NCI-H1436 treated with DMSO at 0.1 percent for 48 hours (cell line): Measurements from ENCODE around the gene LHPP.

Source experiments
- DNase-seq: peaks from one replicate; lab custom pipeline; 2025; lab: John Stamatoyannopoulos, UW

Gene LHPP

DNA sequence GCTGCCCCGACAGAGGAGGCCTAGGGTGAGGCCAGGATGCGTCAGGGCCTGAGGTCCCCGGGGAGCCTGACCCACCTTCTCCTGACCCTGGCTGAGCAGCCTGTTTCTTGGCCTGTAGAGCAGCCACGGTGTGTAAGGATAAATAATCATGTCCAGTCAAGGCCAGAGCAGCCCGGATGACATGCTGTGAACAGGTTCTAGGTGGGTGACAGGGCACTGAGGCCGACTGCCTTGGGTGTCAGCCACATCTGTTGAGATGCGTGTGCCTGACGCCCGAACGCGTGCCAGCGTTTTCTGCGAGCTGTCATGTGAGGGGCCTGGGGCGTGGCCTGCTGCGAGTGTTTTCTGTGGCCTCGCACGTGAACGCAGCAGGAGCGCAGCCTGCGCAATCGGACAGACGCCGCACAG, 164.2 kb downstream of the LHPP start:
- no peak for DNase-seq

DNA sequence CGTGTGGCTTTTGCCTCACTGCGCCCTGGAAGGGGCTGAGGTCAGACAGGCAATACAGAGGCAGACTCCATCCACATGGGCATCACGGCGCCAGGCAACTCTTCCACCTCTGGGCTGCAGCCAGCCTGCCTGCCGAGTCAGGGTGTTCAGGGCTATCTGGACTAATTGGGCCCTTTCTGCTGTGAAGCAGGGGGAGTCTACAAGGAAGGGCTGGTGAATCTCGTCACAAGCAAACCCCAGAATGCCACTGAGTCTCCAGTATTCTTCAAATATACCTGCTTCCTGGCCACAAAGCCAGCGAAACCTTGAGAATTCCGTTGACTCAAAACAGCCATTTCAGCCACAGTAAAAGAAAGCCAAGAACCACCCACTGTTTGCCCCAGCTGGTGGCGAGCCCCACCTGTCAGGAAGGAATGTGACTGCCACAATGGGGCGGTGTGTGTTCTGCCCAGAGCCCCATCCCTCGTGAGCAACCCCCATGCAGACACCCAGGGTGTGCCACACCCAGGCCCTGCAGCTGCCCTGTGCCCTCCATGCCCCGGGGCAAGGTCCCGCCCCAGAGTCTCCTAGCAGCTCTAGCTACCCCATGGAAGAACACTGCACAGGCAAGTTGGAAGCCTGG, 165.2 kb downstream of the LHPP start:
- no peak for DNase-seq

DNA sequence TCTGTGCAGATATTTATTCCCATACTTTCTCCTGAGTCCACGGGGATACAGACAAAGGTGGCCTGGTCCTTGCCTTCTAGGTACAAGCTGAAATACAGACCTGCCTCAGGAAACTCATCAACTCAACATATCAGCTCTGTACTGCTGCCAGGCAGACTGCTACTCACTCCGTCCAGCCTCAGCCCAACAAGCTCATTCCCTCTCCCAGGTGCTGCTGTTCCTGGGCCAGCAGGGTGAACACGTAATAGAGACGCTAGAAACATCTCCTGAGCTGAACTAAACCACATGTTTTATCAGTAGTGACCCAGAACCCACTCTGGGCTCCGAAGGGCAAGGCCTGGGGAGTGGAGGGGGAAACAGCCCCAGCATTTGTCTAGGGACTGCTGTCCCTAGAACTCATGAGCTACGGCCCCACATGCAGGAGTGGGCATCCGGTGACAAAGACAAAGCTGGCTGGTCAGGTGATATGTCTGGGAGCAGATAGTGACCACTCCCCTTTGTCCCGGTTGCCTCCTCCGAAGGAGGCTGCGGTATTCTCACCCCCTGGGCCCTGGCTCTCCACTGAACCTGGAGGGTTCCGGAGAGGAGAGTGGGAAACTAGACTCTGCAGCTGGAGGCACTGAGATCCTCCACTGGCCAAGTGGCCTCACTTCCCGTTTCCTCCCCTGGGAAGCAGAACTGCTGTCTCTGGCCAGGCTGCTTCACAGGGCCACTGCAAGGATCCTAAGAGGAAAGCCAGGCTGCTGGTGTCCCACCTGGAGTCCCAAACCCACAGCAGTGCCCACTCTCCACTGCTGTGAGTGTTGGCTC, 166.4 kb downstream of the LHPP start:
- DNase-seq: no peak

DNA sequence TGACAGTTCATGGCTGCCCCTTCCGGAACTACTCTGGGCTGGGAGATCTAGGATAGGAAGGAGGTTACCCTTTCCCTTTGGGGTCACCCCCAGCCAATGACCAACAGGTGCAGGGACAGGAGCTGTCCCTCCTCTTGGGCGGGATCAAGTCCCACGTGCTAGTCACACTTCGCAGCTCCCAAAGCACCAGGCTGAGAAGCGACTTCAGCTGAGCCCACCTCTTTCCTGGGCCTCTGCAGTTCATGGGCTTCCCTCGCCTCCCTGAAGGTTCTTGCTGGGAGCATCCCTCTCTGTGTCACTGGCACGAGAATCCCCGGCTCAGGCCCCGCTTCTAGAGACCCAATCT, 167.0 kb downstream of the LHPP start:
- no peak for DNase-seq

DNA sequence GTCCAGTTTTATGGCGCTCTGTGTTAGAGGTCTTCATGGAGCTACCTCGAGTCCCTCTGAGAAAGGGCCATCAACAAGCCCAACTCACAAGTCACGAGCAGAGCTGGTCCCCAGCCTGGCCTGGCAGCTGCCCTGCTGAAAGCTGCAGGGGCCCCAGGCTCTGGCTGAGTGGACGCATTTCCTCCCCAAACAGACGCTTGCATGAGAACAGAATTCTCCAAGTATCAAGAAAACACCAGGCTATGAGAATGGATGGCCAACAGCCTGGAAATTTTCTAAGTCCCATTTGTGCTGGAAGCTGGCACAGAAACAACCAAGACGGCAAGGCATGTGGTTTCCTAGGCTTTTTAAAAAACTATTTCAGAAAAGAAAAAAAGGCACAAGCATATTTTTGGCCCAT, 167.8 kb downstream of the LHPP start:
- no peak for DNase-seq

DNA sequence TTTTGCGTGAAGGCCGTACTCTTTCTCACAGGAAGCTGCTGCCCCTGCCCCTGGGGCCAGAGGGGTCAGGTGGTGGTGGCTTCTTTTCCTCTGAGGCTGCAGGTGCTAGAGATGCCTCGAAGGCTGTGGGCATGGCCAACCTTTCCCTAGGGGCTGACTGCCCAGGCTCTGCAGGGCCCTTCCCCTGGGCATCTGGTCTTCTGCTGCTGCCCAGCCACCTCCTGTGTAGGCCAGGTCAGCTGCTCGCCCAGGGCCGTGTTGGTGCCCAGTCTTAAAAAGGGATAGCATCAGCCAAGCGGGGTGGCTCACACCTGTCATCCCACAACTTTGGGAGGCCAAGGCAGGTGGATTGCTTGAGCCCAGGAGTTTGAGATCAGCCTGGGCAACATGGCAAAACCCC, 168.2 kb downstream of the LHPP start:
- no peak for DNase-seq

DNA sequence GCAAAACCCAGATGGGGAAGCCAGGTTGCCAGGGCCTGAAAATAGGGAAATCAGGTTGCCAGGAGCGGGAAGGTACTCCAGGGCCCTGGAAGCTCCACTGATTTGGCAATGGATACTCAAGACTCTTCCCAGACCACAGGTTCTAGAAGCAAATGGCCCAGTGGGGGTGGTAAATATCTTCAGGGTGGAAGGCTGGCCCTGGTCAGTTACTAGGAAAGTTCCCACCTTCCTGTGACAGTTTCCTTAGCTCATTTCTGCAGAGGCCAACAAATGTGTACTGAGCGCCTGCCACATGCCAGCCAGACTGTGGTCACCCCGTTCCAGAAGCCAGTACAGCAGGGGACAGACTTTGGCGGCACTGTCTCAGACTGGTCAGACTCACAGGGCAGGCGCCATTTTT, 168.9 kb downstream of the LHPP start:
- no peak for DNase-seq

DNA sequence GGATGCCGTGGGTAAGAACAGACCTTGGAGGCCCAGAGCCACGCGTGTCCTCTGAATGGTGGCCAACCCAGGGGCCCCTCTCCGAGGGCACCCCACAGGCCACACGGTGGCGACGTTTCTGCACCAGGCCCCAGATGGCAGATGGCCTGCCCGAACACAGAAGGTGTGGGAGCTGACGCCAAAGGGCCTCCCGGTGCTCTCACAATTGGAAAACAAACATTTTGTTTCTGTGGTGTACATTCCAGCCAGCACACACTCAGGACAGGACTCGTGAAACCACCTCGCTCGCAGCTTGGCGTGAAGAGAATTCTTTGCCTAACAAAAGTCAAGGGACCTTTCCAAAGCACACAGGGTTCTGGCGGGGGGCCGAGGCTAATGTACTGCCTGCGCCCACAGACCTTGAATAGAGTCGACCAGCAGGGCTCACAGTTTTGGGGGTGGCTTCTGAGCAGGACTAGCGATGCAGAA, 170.5 kb downstream of the LHPP start:
- no peak for DNase-seq

DNA sequence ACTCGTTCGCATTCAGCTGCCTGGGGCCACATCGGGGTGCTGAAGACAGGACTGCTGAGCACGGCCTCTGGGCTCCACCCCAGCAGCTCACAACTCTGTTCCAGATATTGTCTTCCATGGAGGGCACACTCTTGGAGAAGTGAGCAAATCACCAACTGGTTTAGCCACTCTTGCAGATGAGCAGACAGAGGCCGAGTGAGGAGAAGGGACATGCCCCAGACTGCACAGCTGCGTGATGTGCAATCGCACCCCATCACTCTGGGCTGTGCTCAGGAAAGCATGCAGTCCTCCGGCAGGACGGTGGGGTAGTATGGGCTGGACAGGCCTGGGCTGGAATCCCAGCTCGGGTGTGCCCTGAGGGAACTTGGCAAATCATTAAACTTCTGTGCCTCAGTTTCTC, 170.9 kb downstream of the LHPP start:
- DNase-seq: no peak

DNA sequence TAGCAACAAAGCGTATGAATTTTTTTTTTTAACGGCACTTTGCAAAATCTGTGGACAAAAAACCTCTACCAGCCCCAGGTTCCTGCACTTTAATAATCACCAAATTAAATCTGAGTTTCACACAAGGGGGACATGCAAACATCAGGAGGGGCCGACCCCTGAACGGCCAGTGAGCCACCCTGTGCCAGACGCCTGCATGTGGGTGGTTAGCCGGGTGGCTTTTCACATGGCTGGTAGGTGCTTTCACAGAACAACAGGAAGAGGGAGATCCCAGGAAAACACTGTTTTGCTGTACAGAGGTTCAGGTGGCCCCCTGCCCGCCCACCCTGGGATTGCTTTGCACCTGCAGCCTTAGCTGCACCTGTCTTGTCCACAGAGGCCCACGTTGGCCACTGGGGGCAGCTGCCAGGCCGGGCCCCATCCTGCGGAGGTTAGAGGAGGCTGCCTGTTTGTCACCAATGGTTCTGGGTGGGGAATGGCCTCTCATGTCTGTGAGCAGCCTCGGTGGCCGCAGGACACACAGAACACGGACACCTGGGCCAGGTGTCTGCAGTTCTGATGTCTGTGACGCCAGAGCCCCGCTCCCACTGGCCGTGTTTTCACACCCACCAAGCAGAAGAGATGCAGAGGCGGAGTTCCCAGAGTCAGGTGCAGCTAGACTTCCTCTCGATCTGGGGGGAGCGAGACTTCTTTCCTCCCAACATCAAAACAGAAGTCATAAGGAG, 174.8 kb downstream of the LHPP start:
- no peak for DNase-seq

DNA sequence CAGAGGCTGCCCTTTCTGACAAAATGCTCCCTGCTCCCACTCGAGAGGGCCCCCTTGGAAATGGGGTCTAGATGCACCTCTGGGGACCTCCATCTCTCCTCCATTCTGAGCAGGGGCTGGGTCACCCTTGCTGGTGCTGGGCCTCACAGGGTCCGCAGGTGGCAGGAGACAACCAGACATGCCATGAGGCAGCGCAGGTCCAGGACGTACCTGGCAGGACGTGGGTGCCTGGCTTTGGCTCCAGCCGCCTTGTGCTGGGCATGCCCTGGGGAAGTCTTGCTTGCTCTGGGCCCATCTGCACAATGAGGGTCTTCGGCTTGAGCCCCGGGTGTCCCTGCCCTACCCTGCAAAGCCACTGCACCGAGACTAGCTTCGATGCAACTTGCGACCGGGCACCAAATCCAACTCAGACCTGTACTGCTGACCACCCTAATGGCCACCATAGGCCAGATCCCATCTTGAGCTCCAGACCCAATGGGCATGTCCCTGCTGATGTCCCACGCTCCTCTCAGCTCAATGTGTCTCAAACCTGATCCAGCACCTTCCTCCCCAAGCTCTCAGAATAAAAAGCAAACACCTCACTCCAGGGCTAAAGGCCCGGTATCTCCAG, 175.6 kb downstream of the LHPP start:
- no peak for DNase-seq

DNA sequence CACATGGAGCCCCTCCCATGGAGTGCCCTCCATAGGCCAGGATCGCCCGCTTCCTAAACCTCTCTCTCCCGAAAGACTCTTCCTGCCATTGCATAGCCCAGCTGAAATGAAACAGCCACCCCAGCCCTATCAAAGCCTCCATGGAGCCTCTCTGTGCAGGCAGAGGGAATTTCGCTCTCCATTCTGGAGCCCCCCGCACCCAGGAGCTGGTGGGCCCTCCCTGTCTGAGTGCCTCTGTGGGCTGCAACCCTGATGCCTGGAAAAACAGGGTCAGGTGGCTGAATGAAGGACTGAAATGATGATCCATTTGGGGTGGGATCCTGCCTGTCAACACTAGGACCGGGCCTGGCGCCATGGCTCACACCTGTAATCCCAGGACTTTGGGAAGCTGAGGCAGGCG, 176.1 kb downstream of the LHPP start:
- no peak for DNase-seq

DNA sequence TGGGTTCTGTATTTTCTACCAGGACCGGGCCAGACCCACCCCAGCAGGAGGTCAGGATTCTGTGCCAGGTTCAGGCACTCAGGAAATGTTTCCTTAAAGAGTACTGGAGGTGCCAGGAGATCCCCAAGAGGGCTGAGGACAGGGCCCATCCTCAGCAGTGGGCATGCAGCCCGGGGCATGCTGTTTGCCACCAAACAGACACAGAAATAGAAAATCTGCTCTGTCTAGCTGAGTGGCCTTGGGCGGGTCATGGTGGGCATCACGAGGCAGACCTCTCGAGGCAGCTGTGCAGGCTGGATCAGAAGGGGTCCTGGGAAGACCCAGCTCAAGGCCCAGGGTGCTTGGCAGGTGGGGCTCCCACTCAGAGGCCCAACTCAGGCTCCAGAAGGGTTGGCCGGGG, 177.6 kb downstream of the LHPP start:
- no peak for DNase-seq

DNA sequence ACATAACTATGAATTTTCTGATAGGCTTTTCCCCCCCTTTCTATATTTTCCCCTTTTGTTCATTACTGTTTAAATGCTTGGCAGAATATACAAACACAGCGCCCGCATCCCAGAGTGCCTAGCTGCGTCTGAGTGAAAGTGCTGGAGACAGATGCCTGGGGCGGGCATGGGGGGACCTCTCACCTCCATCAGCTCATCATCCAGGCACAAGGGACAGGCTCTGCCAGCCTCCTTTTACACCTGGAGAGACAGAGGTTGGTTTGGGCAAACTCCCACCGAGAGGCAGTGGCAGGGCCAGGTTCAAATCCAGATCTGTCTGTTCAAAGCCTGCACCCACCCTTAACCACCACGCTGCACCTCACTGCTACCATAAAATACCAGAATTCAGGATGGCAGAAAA, 178.0 kb downstream of the LHPP start:
- DNase-seq: no peak

DNA sequence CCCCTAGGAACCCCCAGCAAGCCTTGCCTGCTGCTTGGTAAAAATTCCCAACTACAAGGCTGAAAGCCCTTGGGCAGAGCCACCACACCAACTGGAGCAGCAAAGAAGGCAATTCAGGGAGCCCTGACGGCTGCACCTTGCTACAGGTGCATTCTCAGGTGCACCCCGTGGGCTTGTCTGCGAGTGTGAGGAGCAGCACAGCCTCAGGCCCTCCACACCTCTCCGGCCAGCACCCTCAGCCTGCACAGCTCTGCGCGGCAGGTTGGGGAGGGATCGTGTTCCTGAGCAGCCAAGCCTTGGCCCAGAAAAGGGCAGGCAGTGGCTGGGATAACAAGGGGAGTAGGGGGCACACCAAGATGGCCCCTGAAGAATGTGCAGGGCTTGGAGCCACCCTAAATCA, 178.4 kb downstream of the LHPP start:
- no peak for DNase-seq

DNA sequence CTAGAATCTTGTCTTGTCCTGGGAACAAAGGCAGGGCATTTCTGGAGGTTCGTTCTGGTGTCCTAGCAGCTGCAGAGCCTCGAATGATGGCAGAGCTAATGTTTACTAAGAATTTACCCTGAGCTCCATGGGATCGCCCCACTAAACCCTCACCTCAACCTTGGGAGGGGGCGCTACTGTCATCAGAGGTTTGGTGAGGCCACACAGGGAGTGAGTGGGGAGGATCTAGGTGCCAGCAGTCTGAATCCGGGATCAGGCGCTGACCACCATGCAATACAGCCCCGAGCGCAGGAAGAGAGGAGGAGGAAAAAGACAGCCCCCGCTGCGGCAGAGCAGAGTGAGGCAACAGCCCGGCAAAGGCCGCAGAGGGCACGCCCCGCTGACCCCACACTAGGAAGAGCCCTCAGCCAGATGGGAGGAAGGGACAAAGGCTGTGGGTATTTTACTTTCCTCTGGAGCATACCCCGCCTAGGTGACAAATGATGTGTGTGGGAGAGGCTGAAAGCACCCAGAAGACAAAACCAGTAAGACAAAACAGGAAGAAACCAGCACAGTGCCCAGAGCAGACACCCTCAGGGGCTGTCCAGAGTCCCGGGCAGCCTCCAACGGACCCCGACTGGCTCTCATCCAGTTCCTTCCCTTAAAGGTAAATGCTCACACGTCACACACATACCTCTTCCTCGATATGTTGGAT, 179.1 kb downstream of the LHPP start:
- no peak for DNase-seq

DNA sequence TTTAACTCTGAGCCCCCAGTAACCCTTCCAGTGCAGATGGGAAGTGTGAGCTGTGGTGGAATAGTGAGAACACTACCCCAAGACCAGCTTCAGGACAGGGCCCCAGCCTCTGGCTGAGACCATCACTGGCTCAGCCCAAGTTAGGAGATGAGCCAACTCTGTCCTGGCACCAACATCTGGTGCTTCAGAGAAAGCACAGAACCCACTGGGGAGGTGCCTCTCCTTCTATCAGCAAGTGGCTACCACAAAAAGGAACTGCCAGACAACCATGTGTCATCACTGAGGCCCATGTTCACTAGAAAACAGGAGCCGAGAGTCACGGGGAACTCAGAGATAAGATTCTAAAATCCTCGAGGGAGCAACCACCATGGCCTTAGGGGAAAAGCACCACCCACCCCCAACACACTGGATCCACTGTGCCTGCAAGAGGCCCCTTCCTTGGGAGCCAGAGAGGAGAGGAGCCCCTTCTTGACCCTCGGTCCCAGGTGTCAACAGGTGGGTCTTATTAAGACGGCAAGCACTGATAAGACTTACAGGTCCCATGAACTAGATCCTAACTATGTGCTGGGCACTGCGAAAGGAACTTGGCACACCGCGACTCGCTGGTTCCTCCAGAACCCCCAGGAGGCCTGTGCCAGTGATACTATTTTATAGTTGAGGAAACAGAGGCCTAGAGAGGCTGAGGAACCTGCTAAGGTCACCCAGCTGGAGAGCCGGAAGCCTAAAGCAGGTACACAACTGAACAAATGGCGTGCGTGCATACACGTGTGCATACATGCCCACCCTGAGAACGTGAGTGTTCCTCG, 179.9 kb downstream of the LHPP start:
- no peak for DNase-seq

DNA sequence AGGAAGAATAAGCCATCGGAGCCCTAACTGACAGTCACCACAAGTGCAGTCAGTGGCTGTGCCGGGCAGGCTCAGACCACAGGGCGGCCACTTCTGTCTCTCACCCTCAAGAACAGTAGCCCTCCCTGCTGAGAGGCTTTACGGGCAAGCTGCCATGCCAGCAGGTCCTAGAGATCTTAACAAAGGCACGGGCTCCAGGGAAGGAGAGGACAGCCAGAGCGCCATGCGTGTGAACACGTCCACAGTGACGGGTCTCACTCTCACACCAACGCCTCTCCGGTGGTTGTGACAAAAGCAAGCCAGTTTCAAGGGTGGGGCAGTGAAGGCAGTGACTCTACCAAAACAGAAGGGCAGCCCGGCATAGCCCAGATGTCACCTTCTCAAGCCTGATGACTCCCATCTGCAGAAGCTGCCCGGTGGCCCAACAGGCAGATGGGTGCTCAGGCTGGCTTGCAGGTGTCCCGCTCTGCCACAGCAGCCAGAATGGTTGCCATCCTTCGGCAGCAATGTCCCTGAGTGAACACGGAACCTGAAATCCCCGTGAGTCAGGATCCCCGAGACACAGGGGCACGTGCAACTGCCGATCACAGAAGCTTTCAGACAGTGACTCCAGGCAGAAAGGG, 180.6 kb downstream of the LHPP start:
- no peak for DNase-seq

DNA sequence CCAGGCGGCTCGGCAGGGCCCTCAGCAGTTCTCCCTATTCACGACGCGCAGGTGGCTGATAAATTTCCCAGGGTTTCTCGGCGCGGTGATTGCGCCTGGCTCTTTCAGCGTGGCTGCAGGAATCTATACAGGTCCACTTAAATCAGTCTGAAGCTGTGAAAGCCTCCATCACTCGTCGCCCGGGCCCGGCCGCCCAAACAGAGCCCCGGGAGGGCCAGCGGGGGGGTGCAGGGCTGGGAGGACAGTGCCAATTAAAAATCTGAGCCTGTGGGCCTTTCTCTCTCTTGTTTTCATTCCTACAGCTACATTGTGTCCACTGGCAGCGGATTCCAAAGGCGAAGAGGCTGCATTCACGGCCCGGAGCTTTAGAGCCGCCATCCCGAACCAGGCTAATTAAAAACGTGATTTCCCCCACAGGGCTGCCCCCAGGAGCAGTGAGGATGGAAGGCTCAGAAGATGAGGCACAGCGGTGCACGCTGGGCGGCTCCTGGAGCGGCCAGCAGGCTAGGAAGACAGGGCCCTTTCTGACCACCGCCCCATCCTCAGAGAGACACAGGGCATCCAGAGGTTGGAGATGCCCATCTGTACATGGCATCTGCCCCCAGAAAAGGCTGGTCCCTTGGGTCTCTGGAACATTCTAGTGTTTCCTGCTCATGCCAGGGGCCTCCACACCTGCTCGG, 181.8 kb downstream of the LHPP start:
- no peak for DNase-seq

DNA sequence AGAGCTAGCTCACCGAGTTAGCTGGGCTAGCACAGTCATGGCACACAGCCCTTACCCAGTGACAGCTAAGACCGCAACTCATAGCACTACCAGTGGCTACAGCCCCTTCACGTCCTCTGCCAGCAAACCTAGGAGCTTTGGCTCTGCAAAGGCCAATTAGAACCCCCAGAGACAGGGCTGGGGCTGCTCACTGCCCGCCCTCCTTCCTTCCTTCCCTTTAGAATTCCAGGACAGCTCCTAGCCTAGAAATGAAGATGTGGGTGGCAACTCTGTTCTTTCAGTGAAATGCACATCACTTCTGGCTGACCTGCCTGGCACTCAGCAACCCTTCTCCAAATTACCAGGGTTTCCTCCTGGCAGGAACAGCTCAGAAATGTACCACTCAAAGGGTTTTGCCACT, 182.6 kb downstream of the LHPP start:
- no peak for DNase-seq
